ENCODE results near the gene COLEC12. TPM values are rescaled to one million over a fixed set of nuclear protein-coding genes. Genes with fewer than 3 reads are reported as not detected.

COLEC12 gene
- total and polyA plus RNA-seq, 2 experiments from 2014 or later: 61.1 to 69.0 TPM

DNA sequence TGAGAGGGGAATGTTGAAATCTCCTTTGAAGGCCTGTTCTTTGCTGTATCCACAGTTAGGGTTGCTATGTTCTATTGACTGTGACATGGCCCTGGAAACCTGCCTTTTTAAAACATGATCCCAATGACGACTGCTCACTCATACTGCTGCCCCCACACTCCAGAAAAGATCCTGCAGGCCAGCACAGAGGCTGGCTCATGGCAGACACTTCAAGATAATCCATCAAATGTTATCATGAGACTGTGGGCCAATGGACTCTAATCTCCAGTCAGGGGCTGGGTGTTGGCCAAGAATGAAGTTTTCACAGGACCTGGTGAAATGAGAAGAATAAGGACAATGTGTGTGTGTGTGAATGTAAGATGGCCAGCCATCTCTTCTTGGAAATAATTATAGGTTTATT is 173.7 kb downstream of the COLEC12 start:
- Histone ChIP-seq H3K9me3 (ENCODE audit: low read depth) (no peaks in the 10 kb centered on the region), H3K4me3 (no peak overlapping the region), H3K27ac (peak overlapping the region; percentile 54), H3K36me3 (no peaks in the 10 kb centered on the region), H3K4me1 (ENCODE audit: low read depth) (peaks cover 8% of the 10 kb centered on the region), H3K27me3 (no peaks in the 10 kb centered on the region)
- TF ChIP-seq, protein P1, sequence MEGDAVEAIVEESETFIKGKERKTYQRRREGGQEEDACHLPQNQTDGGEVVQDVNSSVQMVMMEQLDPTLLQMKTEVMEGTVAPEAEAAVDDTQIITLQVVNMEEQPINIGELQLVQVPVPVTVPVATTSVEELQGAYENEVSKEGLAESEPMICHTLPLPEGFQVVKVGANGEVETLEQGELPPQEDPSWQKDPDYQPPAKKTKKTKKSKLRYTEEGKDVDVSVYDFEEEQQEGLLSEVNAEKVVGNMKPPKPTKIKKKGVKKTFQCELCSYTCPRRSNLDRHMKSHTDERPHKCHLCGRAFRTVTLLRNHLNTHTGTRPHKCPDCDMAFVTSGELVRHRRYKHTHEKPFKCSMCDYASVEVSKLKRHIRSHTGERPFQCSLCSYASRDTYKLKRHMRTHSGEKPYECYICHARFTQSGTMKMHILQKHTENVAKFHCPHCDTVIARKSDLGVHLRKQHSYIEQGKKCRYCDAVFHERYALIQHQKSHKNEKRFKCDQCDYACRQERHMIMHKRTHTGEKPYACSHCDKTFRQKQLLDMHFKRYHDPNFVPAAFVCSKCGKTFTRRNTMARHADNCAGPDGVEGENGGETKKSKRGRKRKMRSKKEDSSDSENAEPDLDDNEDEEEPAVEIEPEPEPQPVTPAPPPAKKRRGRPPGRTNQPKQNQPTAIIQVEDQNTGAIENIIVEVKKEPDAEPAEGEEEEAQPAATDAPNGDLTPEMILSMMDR (IDR thresholded peaks at IDR 0.05; ENCODE audit: low read depth, low read length): no peak
- DNase-seq (ENCODE audit: low read depth in 1 of 2, low spot score in 1 of 2): peak; percentile 30 to 51

DNA sequence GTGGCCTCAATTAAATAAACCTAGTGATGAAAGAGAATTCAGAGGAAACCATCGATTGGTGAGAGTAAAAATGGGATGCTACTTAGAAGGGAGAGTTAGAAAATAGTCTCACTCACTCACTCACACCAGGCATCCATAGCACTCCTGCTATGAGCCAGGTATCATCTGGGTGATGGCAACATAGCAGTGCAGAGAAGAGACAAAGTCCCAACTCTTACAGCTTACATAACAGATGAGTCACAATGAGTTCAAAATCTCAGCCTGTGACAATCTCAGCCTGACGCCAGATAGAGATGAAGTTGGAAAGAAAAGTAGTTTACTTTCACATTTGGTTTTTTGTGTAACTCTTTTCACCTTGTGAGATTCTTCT is 177.3 kb downstream of the COLEC12 start:
- no peaks in the 10 kb centered on the region for H3K36me3 ChIP-seq

DNA sequence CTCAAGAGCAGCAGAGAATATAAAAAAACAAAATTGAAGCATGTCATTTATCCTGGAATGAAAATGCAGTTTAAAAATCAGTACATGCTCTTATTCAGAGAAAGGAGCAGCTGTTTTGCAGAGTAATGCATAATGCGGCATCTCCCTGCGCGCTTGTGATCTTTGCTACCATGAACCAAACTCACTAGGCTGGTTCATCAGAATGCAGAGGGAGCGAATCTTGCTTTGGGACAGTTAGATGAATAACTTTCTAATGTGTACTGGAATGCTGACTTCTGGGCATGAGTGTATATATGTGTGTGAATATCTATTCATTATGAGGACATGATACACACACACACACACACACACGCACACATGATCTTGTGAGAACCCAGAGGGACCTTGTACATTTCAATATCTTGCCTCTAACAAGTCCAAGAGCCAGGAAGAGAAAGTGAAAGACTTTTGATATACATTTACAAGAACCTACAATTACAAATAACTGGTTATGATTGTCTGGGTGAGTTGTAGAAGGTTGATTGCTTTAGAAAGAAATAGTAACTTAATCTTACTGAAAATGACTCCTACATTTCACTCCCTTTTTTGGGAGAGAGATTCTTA is 178.5 kb downstream of the COLEC12 start:
- peak in 1 of 2 donors; percentile 14 for DNase-seq (ENCODE audit: low read depth in 1 of 2, low spot score in 1 of 2)
- TF ChIP-seq, protein P1 (IDR thresholded peaks at IDR 0.05; ENCODE audit: low read depth, low read length): no peak
- Histone ChIP-seq H3K27me3 (no peaks in the 10 kb centered on the region), H3K27ac (peak overlapping the region; percentile 10), H3K9me3 (ENCODE audit: low read depth) (no peaks in the 10 kb centered on the region), H3K4me3 (no peak overlapping the region), H3K4me1 (ENCODE audit: low read depth) (peaks cover 5% of the 10 kb centered on the region), H3K36me3 (no peaks in the 10 kb centered on the region)

More for the DNA sequence above, 177.3 kb downstream of the COLEC12 start:
- TF ChIP-seq, protein P1 (IDR thresholded peaks at IDR 0.05; ENCODE audit: low read depth, low read length): no peak
- no peaks in the 10 kb centered on the region for H3K27me3 ChIP-seq
- H3K4me3 ChIP-seq: no peak overlapping the region
- H3K4me1 ChIP-seq (ENCODE audit: low read depth): peaks cover 8% of the 10 kb centered on the region
- no peaks in the 10 kb centered on the region for H3K9me3 ChIP-seq (ENCODE audit: low read depth)
- H3K27ac ChIP-seq: no peak overlapping the region
- peak in 1 of 2 donors; percentile 42 for DNase-seq (ENCODE audit: low read depth in 1 of 2, low spot score in 1 of 2)

DNA sequence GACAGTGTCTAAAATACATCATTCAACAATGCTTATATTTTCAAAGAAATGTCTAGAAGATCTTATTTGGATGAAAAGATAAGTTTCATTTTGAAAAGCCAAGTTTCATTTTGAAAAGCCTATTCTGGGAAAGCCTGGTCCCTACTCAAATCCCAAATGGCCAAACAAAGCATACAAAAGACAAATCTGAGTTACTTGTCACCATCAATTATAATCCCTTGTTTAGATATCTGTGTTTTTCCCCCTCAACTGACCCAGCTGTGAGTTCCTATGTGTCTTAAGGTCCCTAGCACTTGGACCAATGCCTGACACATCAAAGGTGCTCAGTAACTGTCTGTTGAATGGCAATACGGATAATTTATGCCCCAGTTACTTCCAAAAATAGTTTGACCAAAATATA is 180.3 kb downstream of the COLEC12 start:
- TF ChIP-seq, protein P1 (IDR thresholded peaks at IDR 0.05; ENCODE audit: low read depth, low read length): no peak
- no peak for DNase-seq (ENCODE audit: low read depth in 1 of 2, low spot score in 1 of 2)
- Histone ChIP-seq H3K4me3 (no peak overlapping the region), H3K9me3 (ENCODE audit: low read depth) (no peaks in the 10 kb centered on the region), H3K27me3 (no peaks in the 10 kb centered on the region), H3K27ac (no peak overlapping the region), H3K36me3 (no peaks in the 10 kb centered on the region), H3K4me1 (ENCODE audit: low read depth) (no peaks in the 10 kb centered on the region)

DNA sequence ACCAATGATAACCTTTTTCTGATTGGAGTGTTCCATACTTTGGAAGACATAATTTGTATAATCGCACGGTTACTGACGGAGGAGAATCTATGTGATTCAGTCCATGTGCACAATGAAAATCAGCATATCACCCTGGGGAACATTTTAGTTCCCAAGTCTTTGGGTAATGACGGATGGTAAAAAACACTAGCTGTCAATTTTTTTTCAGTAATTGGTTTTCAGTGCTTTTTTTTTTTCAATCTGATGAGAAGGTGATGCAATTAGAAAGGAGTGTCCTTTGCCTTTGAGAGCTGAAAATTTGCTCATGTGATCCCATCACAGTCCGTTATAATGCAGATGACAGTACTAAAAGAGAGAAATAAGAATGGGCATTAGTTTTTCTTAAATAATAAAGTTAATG is 180.8 kb downstream of the COLEC12 start:
- Histone ChIP-seq H3K4me1 (ENCODE audit: low read depth) (no peaks in the 10 kb centered on the region), H3K27ac (no peak overlapping the region), H3K36me3 (no peaks in the 10 kb centered on the region), H3K4me3 (no peak overlapping the region), H3K9me3 (ENCODE audit: low read depth) (no peaks in the 10 kb centered on the region), H3K27me3 (no peaks in the 10 kb centered on the region)
- TF ChIP-seq, protein P1 (IDR thresholded peaks at IDR 0.05; ENCODE audit: low read depth, low read length): no peak
- DNase-seq (ENCODE audit: low read depth in 1 of 2, low spot score in 1 of 2): no peak
